GM23338 (cell line): Measurements from ENCODE around the gene PYGO2. TPM values are rescaled to one million over a fixed set of nuclear protein-coding genes. Genes with fewer than 3 reads are reported as not detected.

Source experiments
- ATAC-seq: fragments of 200-7000 bp; cut with Tn5 transposase; 3 replicates; pipeline ENCODE4 v1.9.1; 2020
- DNase-seq: peaks from one replicate; pipeline ENCODE4 v3.0.0-alpha.2; 2015; ENCODE audit warnings: low spot score
- H2AFZ ChIP-seq: fragments of 200-600 bp; sonication (generic); 2 replicates; pipeline ENCODE4 v1.8.0; 2016; ENCODE audit warnings: antibody characterized with exemption, mild to moderate bottlenecking, moderate library complexity
- H3F3A ChIP-seq: fragments of 200-600 bp; sonication (generic); replicated peaks from 2 replicates; pipeline ENCODE4 v1.8.0; 2017; ENCODE audit warnings: antibody characterized with exemption, mixed run types, low read depth
- H3K27ac ChIP-seq: fragments of 200-600 bp; sonication (generic); 2 replicates; pipeline ENCODE4 v1.6.1; 2016; ENCODE audit warnings: low read depth
- H3K27me3 ChIP-seq: fragments of 200-600 bp; sonication (generic); 2 replicates; pipeline ENCODE4 v1.8.0; 2016; ENCODE audit warnings: mild to moderate bottlenecking, mixed run types, moderate library complexity; ENCODE audit not compliant: insufficient read depth
- H3K36me3 ChIP-seq: fragments of 200-600 bp; sonication (generic); 2 replicates; pipeline ENCODE4 v1.8.0; 2016; ENCODE audit warnings: mild to moderate bottlenecking; ENCODE audit not compliant: insufficient read depth
- H3K4me1 ChIP-seq: fragments of 200-600 bp; sonication (generic); 2 replicates; pipeline ENCODE4 v1.8.0; 2016; ENCODE audit warnings: mild to moderate bottlenecking, moderate library complexity; ENCODE audit not compliant: insufficient read depth
- H3K4me2 ChIP-seq: fragments of 200-600 bp; sonication (generic); 2 replicates; pipeline ENCODE4 v1.7.1; 2017; ENCODE audit warnings: mixed run types
- H3K4me3 ChIP-seq: fragments of 200-600 bp; sonication (generic); 2 replicates; pipeline ENCODE4 v1.6.1; 2016; ENCODE audit warnings: mixed run types
- H3K79me2 ChIP-seq: fragments of 200-600 bp; sonication (generic); replicated peaks from 2 replicates; pipeline ENCODE4 v1.8.0; 2017; ENCODE audit warnings: mild to moderate bottlenecking; ENCODE audit not compliant: insufficient read depth
- H3K9me2 ChIP-seq: fragments of 200-600 bp; sonication (generic); 2 replicates; pipeline ENCODE4 v1.8.0; 2017; ENCODE audit not compliant: insufficient read depth
- H4K20me1 ChIP-seq: fragments of 200-600 bp; sonication (generic); replicated peaks from 2 replicates; pipeline ENCODE4 v1.8.0; 2017; ENCODE audit warnings: mild to moderate bottlenecking; ENCODE audit not compliant: insufficient read depth
- H3K27ac Mint-ChIP-seq: 2 replicates; pipeline ENCODE4 v1.8.0; 2020; ENCODE audit warnings: inconsistent platforms, mild to moderate bottlenecking, moderate library complexity, mixed read lengths
- H3K27me3 Mint-ChIP-seq: 3 replicates; pipeline ENCODE4 v1.8.0; 2022; ENCODE audit warnings: low read depth, mild to moderate bottlenecking, moderate library complexity, mixed read lengths, inconsistent platforms; ENCODE audit not compliant: insufficient read depth, poor library complexity
- H3K36me3 Mint-ChIP-seq: 3 replicates; pipeline ENCODE4 v1.8.0; 2021; ENCODE audit warnings: low read depth, mild to moderate bottlenecking, inconsistent platforms, moderate library complexity, mixed read lengths
- H3K4me1 Mint-ChIP-seq: 3 replicates; pipeline ENCODE4 v1.8.0; 2020; ENCODE audit warnings: mild to moderate bottlenecking, inconsistent platforms, mixed read lengths
- H3K4me3 Mint-ChIP-seq: 3 replicates; pipeline ENCODE4 v1.8.0; 2021; ENCODE audit warnings: moderate library complexity, mild to moderate bottlenecking, inconsistent platforms, mixed read lengths
- H3K9me3 Mint-ChIP-seq: 3 replicates; pipeline ENCODE4 v1.8.0; 2020; ENCODE audit warnings: moderate library complexity, mild to moderate bottlenecking, inconsistent platforms, mixed read lengths
- ETS1 ChIP-seq: IDR thresholded peaks from 2 replicates; pipeline ENCODE4 v1.6.1; 2016; ENCODE audit warnings: antibody characterized with exemption
- EZH2phosphoT487 ChIP-seq: fragments of 200-600 bp; sonication (generic); IDR thresholded peaks from one replicate; pipeline ENCODE4 v1.8.1; 2018; ENCODE audit warnings: antibody characterized with exemption; ENCODE audit not compliant: unreplicated experiment
- JUNB ChIP-seq: IDR thresholded peaks from one replicate; pipeline ENCODE4 v1.6.1; 2016; ENCODE audit warnings: antibody characterized with exemption; ENCODE audit not compliant: unreplicated experiment
- NANOG ChIP-seq: IDR thresholded peaks from 2 replicates; pipeline ENCODE4 v1.6.1; 2016; ENCODE audit warnings: antibody characterized with exemption, borderline replicate concordance
- POLR2AphosphoS5 ChIP-seq: IDR thresholded peaks from 2 replicates; pipeline ENCODE4 v1.6.1; 2016; ENCODE audit warnings: antibody characterized with exemption, low read depth
- STAT1 ChIP-seq: IDR thresholded peaks from one replicate; pipeline ENCODE4 v1.6.1; 2016; ENCODE audit warnings: antibody characterized with exemption; ENCODE audit not compliant: unreplicated experiment
- ZNF331 ChIP-seq: fragments of 250-450 bp; sonication (Bioruptor Pico); IDR thresholded peaks from 2 replicates; pipeline ENCODE4 v1.5.0; 2020; ENCODE audit warnings: low read depth, mild to moderate bottlenecking, moderate library complexity
- ZNF462 ChIP-seq: fragments of 250-450 bp; sonication (Bioruptor Pico); IDR thresholded peaks from 2 replicates; pipeline ENCODE4 v1.5.0; 2020; ENCODE audit warnings: mild to moderate bottlenecking, moderate library complexity
- polyA plus RNA-seq: library from polyadenylated mRNA; unstranded; fragments of >200 nt; fragmentation: Nextera tagmentation; extraction: Ambion mirVana; gene quantifications from 2 replicates; pipeline ENCODE4 v1.2.1, GENCODE V29; 2016
- total RNA-seq: library from RNA; depleted of rRNA; stranded (reverse); fragments of >200 nt; shearing (Covaris generic); gene quantifications from 2 replicates; pipeline ENCODE4 v1.2.3, GENCODE V29; 2014
- TF ChIP-seq, protein P1 (sequence below): IDR thresholded peaks from one replicate; pipeline ENCODE4 v1.6.1; 2018; ENCODE audit warnings: antibody characterized with exemption; ENCODE audit not compliant: unreplicated experiment

PYGO2 gene
- total and polyA plus RNA-seq, 2 experiments from 2014 or later, result 11.0 to 29.0 TPM

DNA sequence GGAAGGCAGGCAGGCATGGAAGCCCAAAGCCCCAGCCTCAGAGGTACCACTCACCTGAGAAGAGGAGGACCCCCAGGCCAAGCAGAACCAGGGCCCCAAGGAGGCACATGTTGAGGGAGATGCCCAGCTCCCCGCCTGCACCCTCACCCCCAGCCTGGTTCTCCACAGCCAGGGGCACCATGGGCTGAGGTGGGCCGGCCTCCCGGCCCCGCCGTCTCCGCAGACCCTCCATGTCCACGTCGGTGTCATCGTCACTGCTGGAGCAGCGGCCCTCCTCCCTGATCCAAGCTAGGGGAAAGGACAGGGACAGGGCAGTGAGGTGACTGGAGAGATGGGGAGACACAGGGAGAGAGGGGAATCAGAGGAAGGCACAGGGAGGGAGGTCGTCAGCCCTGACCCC, 13.5 kb downstream of the PYGO2 start:
- Histone ChIP-seq H3K79me2 (no peaks in the 10 kb centered on the region), H3K4me3 (no peak overlapping the region), H3K9me2 (no peaks in the 10 kb centered on the region), H3K27me3 (no peaks in the 10 kb centered on the region), H4K20me1 (no peaks in the 10 kb centered on the region), H3F3A (no peaks in the 10 kb centered on the region), H2AFZ (no peak overlapping the region), H3K27ac (no peak overlapping the region), H3K36me3 (no peaks in the 10 kb centered on the region), H3K4me2 (no peak overlapping the region), H3K4me1 (peaks cover 3% of the 10 kb centered on the region; the same call in 1 of the 2 replicates)
- Mint-ChIP-seq H3K4me3 (no peak overlapping the region), H3K36me3 (no peaks in the 10 kb centered on the region; the same call in 2 of the 3 replicates), H3K27me3 (peaks cover 8% of the 10 kb centered on the region), H3K27ac (no peak overlapping the region), H3K9me3 (no peaks in the 10 kb centered on the region), H3K4me1 (peaks cover 15% of the 10 kb centered on the region; the same call in 2 of the 3 replicates)
- TF ChIP-seq ZNF331 (CRISPR knock-in tag), result no peak
- no peak for TF ChIP-seq NANOG
- no peak for TF ChIP-seq POLR2AphosphoS5
- no peak for TF ChIP-seq STAT1
- DNase-seq (no peak), ATAC-seq (no peak)

GRCh38 chr1:154945962-154946850, 15.4 kb downstream of the PYGO2 start:
- Histone ChIP-seq H3K9me2 (no peaks in the 10 kb centered on the region), H2AFZ (no peak overlapping the region), H3K4me2 (no peak overlapping the region), H3K4me1 (peaks cover 3% of the 10 kb centered on the region; the same call in 1 of the 2 replicates), H3K27me3 (no peaks in the 10 kb centered on the region), H3K27ac (no peak overlapping the region), H4K20me1 (no peaks in the 10 kb centered on the region), H3K79me2 (no peaks in the 10 kb centered on the region), H3K4me3 (no peak overlapping the region), H3F3A (no peaks in the 10 kb centered on the region), H3K36me3 (no peaks in the 10 kb centered on the region)
- peaks cover 4% of the 10 kb centered on the region for H3K27me3 Mint-ChIP-seq
- H3K36me3 Mint-ChIP-seq, result no peaks in the 10 kb centered on the region; the same call in 2 of the 3 replicates
- no peak overlapping the region; the same call in 2 of the 3 replicates for H3K4me3 Mint-ChIP-seq
- H3K4me1 Mint-ChIP-seq, result peaks cover 10% of the 10 kb centered on the region
- no peak for ATAC-seq
- no peak for DNase-seq
- H3K27ac Mint-ChIP-seq, result no peak overlapping the region; the same call in 1 of the 2 replicates
- no peaks in the 10 kb centered on the region for H3K9me3 Mint-ChIP-seq
- TF ChIP-seq, protein P1, sequence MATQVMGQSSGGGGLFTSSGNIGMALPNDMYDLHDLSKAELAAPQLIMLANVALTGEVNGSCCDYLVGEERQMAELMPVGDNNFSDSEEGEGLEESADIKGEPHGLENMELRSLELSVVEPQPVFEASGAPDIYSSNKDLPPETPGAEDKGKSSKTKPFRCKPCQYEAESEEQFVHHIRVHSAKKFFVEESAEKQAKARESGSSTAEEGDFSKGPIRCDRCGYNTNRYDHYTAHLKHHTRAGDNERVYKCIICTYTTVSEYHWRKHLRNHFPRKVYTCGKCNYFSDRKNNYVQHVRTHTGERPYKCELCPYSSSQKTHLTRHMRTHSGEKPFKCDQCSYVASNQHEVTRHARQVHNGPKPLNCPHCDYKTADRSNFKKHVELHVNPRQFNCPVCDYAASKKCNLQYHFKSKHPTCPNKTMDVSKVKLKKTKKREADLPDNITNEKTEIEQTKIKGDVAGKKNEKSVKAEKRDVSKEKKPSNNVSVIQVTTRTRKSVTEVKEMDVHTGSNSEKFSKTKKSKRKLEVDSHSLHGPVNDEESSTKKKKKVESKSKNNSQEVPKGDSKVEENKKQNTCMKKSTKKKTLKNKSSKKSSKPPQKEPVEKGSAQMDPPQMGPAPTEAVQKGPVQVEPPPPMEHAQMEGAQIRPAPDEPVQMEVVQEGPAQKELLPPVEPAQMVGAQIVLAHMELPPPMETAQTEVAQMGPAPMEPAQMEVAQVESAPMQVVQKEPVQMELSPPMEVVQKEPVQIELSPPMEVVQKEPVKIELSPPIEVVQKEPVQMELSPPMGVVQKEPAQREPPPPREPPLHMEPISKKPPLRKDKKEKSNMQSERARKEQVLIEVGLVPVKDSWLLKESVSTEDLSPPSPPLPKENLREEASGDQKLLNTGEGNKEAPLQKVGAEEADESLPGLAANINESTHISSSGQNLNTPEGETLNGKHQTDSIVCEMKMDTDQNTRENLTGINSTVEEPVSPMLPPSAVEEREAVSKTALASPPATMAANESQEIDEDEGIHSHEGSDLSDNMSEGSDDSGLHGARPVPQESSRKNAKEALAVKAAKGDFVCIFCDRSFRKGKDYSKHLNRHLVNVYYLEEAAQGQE, result no peak
- TF ChIP-seq STAT1, result no peak
- no peak for TF ChIP-seq JUNB
- no peak for TF ChIP-seq ZNF331 (CRISPR knock-in tag)
- TF ChIP-seq EZH2phosphoT487, result no peak
- no peak for TF ChIP-seq ZNF462 (CRISPR knock-in tag)
- no peak for TF ChIP-seq NANOG
- no peak for TF ChIP-seq POLR2AphosphoS5
- TF ChIP-seq ETS1, result no peak
